ENCODE data around the gene TNS2. TPM values are rescaled to one million over a fixed set of nuclear protein-coding genes. Genes with fewer than 3 reads are reported as not detected.

TNS2 gene
- total and polyA plus RNA-seq, 2 of the 13 experiments (the other 11 are each of a cell fraction or from before 2014, with no cell fraction given): 8.9 to 20.4 TPM

GRCh38 chr12:53079226-53080117, 29.6 kb downstream of the TNS2 start, which contains the start of gene SPRYD3 (continued):
- TF ChIP-seq TAF15 (IDR thresholded peaks at IDR 0.05; ENCODE audit: low read depth, low read length, poor library complexity, severe bottlenecking) (no peak), SKI (IDR thresholded peaks at IDR 0.05; ENCODE audit: partially characterized antibody) (peak; percentile 52), HIC2 (CRISPR knock-in tag; IDR thresholded peaks at IDR 0.05; ENCODE audit: low read depth) (peak; percentile 83), ZNF468 (CRISPR knock-in tag; IDR thresholded peaks at IDR 0.05) (no peak), E2F2 (CRISPR knock-in tag; IDR thresholded peaks at IDR 0.05; ENCODE audit: borderline replicate concordance) (peak; percentile 63; the same call in 1 of the 2 replicates), DPF2 (CRISPR knock-in tag; IDR thresholded peaks at IDR 0.05; ENCODE audit: borderline replicate concordance, low read depth) (no peak), ARHGAP35 (CRISPR knock-in tag; IDR thresholded peaks at IDR 0.05; ENCODE audit: borderline replicate concordance) (peak; percentile 30; the same call in 1 of the 2 replicates), TFAP4 (IDR thresholded peaks at IDR 0.05; ENCODE audit: borderline replicate concordance, low read depth) (peak; percentile 58; the same call in 1 of the 2 replicates), ZNF512B (CRISPR knock-in tag; IDR thresholded peaks at IDR 0.05; ENCODE audit: borderline replicate concordance) (no peak), ZNF598 (CRISPR knock-in tag; IDR thresholded peaks at IDR 0.05; ENCODE audit: borderline replicate concordance) (no peak; the same call in 1 of the 2 replicates), ZBTB10 (CRISPR knock-in tag; IDR thresholded peaks at IDR 0.05; ENCODE audit: borderline replicate concordance) (no peak), ZNF614 (CRISPR knock-in tag; IDR thresholded peaks at IDR 0.05; ENCODE audit: borderline replicate concordance) (peak; percentile 21; the same call in 1 of the 2 replicates), GRHL1 (CRISPR knock-in tag; conservative IDR thresholded peaks at IDR 0.05) (no peak), GTF2F1 (IDR thresholded peaks at IDR 0.05; ENCODE audit: low read length) (no peak), ZNF337 (CRISPR knock-in tag; IDR thresholded peaks at IDR 0.05; ENCODE audit: borderline replicate concordance, low read depth) (no peak)

Data from HepG2 (cell line).